LNCaP clone FGC (cell line): ENCODE measurements around the gene COL18A1.

ENCODE experiments used
- DNase-seq: peaks from one replicate; pipeline ENCODE4 v3.0.0-alpha.2; 2011; ENCODE audit warnings: low read depth
- H3K4me3 ChIP-seq: 2 replicates; pipeline ENCODE4 v1.5.1; 2011; ENCODE audit warnings: mild to moderate bottlenecking, low read depth, low read length, control low read depth
- TF ChIP-seq, protein P1 (sequence below): IDR thresholded peaks from 2 replicates; pipeline ENCODE4 v1.5.1; 2012; ENCODE audit warnings: mild to moderate bottlenecking; ENCODE audit not compliant: control insufficient read depth, insufficient read depth; ENCODE audit errors: extremely low read depth

COL18A1 gene

DNA sequence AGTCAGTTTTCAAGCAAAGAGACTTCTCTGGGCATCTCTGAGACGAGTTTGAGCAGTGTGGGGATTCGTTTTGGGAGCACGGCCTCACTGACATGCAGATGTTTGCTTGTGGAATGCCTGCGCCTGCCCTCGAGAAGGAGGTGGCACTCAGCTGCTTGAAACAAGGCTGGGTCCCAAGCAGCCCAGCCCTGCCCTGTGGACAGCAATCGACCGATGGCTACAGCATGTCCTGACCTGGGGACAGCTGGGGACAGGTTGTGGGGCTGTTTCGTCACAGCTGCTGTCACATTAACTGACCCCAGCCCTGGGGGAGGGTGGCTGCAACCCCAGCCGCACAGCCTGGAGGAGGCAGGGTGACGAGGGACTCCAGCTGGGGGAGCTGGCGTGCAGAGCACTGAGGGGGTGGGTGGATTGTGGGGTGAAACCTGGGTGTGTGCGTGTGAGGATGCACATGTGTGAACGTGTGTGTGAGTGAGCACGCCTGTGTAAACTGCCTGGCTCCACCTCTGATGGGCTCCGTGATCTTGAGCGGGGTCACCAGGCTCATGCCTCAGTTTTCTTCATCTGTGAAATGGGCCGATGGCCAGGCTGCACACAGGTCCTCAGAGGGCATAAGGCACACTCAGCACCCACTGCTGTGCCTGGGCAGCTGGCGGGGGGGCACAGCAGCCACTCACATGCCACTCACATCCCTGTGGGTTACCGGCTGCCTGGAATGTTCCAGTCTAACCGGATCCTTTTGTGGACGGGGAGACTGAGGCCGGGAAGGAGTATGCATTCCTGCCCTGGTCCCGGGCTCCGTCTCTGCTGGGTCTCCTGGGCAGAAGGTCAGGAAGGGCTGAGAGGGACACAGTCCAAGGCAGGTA is 49.3 kb downstream of the COL18A1 start:
- DNase-seq = no peak
- TF ChIP-seq, protein P1, sequence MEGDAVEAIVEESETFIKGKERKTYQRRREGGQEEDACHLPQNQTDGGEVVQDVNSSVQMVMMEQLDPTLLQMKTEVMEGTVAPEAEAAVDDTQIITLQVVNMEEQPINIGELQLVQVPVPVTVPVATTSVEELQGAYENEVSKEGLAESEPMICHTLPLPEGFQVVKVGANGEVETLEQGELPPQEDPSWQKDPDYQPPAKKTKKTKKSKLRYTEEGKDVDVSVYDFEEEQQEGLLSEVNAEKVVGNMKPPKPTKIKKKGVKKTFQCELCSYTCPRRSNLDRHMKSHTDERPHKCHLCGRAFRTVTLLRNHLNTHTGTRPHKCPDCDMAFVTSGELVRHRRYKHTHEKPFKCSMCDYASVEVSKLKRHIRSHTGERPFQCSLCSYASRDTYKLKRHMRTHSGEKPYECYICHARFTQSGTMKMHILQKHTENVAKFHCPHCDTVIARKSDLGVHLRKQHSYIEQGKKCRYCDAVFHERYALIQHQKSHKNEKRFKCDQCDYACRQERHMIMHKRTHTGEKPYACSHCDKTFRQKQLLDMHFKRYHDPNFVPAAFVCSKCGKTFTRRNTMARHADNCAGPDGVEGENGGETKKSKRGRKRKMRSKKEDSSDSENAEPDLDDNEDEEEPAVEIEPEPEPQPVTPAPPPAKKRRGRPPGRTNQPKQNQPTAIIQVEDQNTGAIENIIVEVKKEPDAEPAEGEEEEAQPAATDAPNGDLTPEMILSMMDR = no peak
- H3K4me3 ChIP-seq = no peak overlapping the region

DNA sequence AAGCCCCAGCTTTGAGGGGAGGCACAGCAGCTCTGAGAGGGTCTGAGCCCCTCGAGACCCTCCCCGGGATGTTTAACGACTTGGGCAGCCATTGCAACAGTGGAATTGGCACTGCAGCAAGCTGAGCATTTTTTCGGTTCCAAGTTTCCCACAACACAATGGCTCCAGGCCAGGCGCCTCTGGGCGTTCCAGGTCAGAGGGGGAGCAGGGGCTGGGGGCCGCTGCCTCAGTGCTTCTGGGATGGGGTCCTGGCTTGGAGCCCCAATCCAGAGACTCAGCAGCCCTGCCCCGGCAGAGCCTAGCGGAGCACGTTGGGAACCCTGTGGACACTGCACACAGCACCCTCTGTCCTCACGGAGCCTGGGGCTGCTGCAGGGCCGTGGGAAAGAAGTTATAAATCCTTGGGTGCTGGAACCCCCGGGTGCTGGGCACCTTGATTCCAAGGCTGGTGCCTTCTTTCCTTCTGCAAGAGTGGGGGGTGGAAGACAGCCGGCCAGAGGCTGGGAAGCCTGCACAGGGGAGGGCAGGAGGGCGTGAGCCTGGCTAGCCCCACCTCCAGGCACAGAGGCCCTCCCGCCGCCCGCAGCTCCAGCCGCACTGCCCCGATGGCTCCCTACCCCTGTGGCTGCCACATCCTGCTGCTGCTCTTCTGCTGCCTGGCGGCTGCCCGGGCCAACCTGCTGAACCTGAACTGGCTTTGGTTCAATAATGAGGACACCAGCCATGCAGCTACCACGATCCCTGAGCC is 50.1 kb downstream of the COL18A1 start:
- H3K4me3 ChIP-seq = peak overlapping the region; percentile 31
- DNase-seq = peak; percentile 36
- TF ChIP-seq, protein P1 = no peak

DNA sequence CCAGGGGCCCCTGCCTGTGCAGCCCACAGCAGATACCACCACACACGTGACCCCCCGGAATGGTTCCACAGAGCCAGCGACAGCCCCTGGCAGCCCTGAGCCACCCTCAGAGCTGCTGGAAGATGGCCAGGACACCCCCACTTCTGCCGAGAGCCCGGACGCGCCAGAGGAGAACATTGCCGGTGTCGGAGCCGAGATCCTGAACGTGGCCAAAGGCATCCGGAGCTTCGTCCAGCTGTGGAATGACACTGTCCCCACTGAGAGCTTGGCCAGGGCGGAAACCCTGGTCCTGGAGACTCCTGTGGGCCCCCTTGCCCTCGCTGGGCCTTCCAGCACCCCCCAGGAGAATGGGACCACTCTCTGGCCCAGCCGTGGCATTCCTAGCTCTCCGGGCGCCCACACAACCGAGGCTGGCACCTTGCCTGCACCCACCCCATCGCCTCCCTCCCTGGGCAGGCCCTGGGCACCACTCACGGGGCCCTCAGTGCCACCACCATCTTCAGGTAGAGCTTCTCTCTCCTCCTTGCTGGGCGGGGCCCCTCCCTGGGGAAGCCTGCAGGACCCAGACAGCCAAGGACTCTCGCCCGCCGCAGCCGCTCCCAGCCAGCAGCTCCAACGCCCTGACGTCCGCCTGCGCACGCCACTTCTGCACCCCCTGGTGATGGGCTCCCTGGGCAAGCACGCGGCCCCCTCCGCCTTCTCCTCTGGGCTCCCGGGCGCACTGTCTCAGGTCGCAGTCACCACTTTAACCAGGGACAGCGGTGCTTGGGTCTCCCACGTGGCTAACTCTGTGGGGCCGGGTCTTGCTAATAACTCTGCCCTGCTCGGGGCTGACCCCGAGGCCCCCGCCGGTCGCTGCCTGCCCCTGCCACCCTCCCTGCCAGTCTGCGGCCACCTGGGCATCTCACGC is 51.0 kb downstream of the COL18A1 start:
- no peak for DNase-seq
- TF ChIP-seq, protein P1 = no peak
- no peak overlapping the region for H3K4me3 ChIP-seq

DNA sequence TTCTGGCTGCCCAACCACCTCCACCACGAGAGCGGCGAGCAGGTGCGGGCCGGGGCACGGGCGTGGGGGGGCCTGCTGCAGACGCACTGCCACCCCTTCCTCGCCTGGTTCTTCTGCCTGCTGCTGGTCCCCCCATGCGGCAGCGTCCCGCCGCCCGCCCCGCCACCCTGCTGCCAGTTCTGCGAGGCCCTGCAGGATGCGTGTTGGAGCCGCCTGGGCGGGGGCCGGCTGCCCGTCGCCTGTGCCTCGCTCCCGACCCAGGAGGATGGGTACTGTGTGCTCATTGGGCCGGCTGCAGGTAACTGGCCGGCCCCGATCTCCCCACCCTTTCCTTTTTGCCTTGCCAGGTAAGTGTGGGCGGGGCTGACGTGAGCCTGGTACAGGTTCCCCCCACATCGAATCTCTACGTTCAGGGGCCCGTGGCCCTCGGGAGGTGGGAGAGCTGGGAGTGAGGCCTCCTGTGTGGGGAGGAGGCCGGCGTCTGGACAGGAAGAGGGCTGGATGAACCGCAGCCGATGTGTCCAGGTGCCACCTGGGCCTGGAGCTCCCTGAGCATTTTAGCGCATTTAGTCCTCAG is 51.7 kb downstream of the COL18A1 start:
- DNase-seq = no peak
- no peak overlapping the region for H3K4me3 ChIP-seq
- TF ChIP-seq, protein P1 = no peak

DNA sequence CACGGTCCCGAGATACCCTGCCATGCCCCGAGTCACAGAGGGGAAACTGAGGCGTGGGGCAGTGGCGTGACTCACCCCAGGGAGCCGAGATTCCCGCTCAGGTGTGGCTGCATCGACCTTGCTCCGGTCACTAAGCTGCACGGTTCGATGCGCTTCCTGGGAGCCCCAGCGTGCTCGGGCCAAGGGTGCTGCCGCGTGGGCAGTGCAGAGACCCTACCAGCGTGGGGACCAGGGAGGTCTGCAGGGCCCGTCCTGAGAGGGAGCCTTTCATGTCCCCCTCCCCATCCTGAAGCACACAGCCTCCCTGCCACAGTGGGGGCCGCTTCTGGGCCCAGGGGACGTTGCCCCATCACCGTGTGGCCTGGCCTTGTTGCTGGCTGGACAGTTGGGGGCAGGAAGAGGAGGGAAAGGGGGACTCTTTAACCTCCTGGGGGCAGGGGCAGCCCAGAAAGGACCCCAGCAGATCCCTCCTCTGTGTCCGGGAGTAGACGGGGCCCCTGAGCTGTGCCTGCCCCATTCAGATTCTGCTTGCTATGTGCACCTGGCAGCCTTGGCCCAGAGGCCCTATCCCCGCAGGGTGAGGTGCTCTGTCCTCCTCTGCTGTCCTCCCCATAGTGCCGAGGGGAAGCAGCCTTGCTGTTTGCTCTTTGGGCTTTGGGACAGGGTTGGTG is 52.3 kb downstream of the COL18A1 start:
- no peak for DNase-seq
- H3K4me3 ChIP-seq = no peak overlapping the region
- TF ChIP-seq, protein P1 = no peak

DNA sequence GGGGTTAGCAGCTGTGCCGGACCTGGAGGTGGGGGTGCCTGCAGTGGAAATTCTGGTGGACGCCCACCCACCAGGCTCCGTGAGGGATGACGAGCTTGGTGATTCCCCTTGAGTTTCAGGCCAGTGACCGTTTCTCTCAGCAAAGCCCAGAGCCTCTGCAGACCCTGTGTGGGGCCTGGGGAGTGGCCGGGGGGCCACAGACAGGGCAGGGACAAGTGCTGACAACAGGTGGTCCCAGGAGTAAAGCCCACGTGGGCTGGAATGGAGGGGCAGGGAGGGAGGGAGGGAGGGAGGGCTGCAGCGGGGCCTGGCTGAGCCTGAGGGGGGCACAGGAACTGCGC is 52.8 kb downstream of the COL18A1 start:
- TF ChIP-seq, protein P1 = no peak
- H3K4me3 ChIP-seq = no peak overlapping the region
- DNase-seq = no peak
